Adrenal gland (tissue), 5 donors: ENCODE measurements around the gene NPC1.

Experiments
- POLR2A ChIP-seq, 2 donors: fragments of 450-650 bp; IDR thresholded peaks; one replicate each; pipeline ENCODE4 v1.6.1; 2017; ENCODE audit warnings: antibody characterized with exemption in 2 of 2, mild to moderate bottlenecking in 2 of 2, moderate library complexity in 1 of 2
- TF ChIP-seq, protein P1 (sequence below), 6 experiments: fragments of 450-650 bp in 4 of 6; fragments of 200-600 bp in 2 of 6; sonication (generic) in 1 of 6; IDR thresholded peaks; 1 replicate in 5 of 6; 2 replicates in 1 of 6; pipeline versions ENCODE4 v1.5.1 to v1.8.0; 2016 to 2021; ENCODE audit warnings: antibody characterized with exemption in 6 of 6, mild to moderate bottlenecking in 2 of 6, moderate library complexity in 1 of 6
- donor health status: DM: no; HTN: no; CAD: no.

DNA sequence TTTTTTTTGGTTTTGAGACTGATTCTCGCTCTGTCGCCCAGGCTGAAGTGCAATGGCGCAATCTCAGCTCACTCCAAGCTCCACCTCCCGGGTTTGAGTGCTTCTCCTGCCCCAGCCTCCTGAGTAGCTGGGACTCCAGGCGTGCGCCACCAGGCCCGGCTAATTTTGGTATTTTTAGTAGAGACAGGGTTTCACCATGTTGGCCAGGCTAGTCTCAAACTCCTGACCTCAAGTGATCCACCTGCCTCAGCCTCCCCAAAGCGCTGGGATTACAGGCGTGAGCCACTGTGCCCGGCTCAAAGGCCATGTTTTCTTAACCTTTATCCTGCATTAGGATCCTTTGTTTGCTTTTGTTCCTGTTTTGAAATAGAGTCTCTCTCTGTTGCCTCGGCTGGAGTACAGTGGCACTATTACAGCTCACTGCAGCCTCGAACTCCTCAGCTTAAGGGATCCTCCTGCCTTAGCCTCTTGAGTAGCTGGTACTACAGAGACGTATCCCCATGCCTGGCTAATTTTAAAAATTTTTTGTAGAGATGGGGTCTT, 41.0 kb downstream of the NPC1 start:
- TF ChIP-seq, protein P1, sequence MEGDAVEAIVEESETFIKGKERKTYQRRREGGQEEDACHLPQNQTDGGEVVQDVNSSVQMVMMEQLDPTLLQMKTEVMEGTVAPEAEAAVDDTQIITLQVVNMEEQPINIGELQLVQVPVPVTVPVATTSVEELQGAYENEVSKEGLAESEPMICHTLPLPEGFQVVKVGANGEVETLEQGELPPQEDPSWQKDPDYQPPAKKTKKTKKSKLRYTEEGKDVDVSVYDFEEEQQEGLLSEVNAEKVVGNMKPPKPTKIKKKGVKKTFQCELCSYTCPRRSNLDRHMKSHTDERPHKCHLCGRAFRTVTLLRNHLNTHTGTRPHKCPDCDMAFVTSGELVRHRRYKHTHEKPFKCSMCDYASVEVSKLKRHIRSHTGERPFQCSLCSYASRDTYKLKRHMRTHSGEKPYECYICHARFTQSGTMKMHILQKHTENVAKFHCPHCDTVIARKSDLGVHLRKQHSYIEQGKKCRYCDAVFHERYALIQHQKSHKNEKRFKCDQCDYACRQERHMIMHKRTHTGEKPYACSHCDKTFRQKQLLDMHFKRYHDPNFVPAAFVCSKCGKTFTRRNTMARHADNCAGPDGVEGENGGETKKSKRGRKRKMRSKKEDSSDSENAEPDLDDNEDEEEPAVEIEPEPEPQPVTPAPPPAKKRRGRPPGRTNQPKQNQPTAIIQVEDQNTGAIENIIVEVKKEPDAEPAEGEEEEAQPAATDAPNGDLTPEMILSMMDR (IDR thresholded peaks at IDR 0.05): no peak
- TF ChIP-seq POLR2A (IDR thresholded peaks at IDR 0.05): no peak
